Measurements from ENCODE around the gene THSD4.

THSD4 gene

GRCh38 chr15:71215126-71215894, 100.0 kb downstream of the THSD4 start:
- no peak overlapping the region for H3K4me3 ChIP-seq (ENCODE audit: insufficient read depth, low read depth, low read length, poor library complexity, severe bottlenecking)
- no peak overlapping the region for H3K27ac ChIP-seq (ENCODE audit: insufficient read depth, low read length, poor library complexity, severe bottlenecking)
- H3K36me3 ChIP-seq (ENCODE audit: control insufficient read depth, insufficient read depth, low read length), result no peaks in the 10 kb centered on the region
- no peaks in the 10 kb centered on the region for H3K9me3 ChIP-seq (ENCODE audit: control insufficient read depth, low read length)
- DNase-seq, result no peak
- H3K27me3 ChIP-seq (replicated peaks; ENCODE audit: control insufficient read depth, insufficient read depth, low read length, poor library complexity, severe bottlenecking), result no peaks in the 10 kb centered on the region
- H3K4me1 ChIP-seq (ENCODE audit: control insufficient read depth, insufficient read depth, low read length, poor library complexity, severe bottlenecking), result no peaks in the 10 kb centered on the region

GRCh38 chr15:71218272-71218805, 103.1 kb downstream of the THSD4 start:
- no peak for DNase-seq
- H3K9me3 ChIP-seq (ENCODE audit: control insufficient read depth, low read length), result no peaks in the 10 kb centered on the region
- no peaks in the 10 kb centered on the region for H3K27me3 ChIP-seq (replicated peaks; ENCODE audit: control insufficient read depth, insufficient read depth, low read length, poor library complexity, severe bottlenecking)
- H3K4me1 ChIP-seq (ENCODE audit: control insufficient read depth, insufficient read depth, low read length, poor library complexity, severe bottlenecking), result no peaks in the 10 kb centered on the region
- no peak overlapping the region for H3K4me3 ChIP-seq (ENCODE audit: insufficient read depth, low read depth, low read length, poor library complexity, severe bottlenecking)
- H3K27ac ChIP-seq (ENCODE audit: insufficient read depth, low read length, poor library complexity, severe bottlenecking), result no peak overlapping the region
- H3K36me3 ChIP-seq (ENCODE audit: control insufficient read depth, insufficient read depth, low read length), result no peaks in the 10 kb centered on the region

- Histone ChIP-seq H3K36me3 (ENCODE audit: control insufficient read depth, insufficient read depth, low read length) (no peaks in the 10 kb centered on the region), H3K4me1 (ENCODE audit: control insufficient read depth, insufficient read depth, low read length, poor library complexity, severe bottlenecking) (no peaks in the 10 kb centered on the region), H3K27me3 (replicated peaks; ENCODE audit: control insufficient read depth, insufficient read depth, low read length, poor library complexity, severe bottlenecking) (no peaks in the 10 kb centered on the region), H3K9me3 (ENCODE audit: control insufficient read depth, low read length) (no peaks in the 10 kb centered on the region), H3K4me3 (ENCODE audit: insufficient read depth, low read depth, low read length, poor library complexity, severe bottlenecking) (no peak overlapping the region), H3K27ac (ENCODE audit: insufficient read depth, low read length, poor library complexity, severe bottlenecking) (no peak overlapping the region)
- no peak for DNase-seq
These were observed 103.8 kb downstream of the THSD4 start for GRCh38 chr15:71219101-71219500.

- Histone ChIP-seq H3K9me3 (ENCODE audit: control insufficient read depth, low read length) (no peaks in the 10 kb centered on the region), H3K36me3 (ENCODE audit: control insufficient read depth, insufficient read depth, low read length) (no peaks in the 10 kb centered on the region), H3K27ac (ENCODE audit: insufficient read depth, low read length, poor library complexity, severe bottlenecking) (no peak overlapping the region), H3K27me3 (replicated peaks; ENCODE audit: control insufficient read depth, insufficient read depth, low read length, poor library complexity, severe bottlenecking) (no peaks in the 10 kb centered on the region), H3K4me3 (ENCODE audit: insufficient read depth, low read depth, low read length, poor library complexity, severe bottlenecking) (no peak overlapping the region), H3K4me1 (ENCODE audit: control insufficient read depth, insufficient read depth, low read length, poor library complexity, severe bottlenecking) (no peaks in the 10 kb centered on the region)
- DNase-seq, result no peak
These were observed 104.4 kb downstream of the THSD4 start for GRCh38 chr15:71219645-71220044.

GRCh38 chr15:71220828-71221227, 105.6 kb downstream of the THSD4 start:
- H3K36me3 ChIP-seq (ENCODE audit: control insufficient read depth, insufficient read depth, low read length), result no peaks in the 10 kb centered on the region
- H3K27ac ChIP-seq (ENCODE audit: insufficient read depth, low read length, poor library complexity, severe bottlenecking), result no peak overlapping the region
- H3K9me3 ChIP-seq (ENCODE audit: control insufficient read depth, low read length), result no peaks in the 10 kb centered on the region
- no peak for DNase-seq
- H3K27me3 ChIP-seq (replicated peaks; ENCODE audit: control insufficient read depth, insufficient read depth, low read length, poor library complexity, severe bottlenecking), result no peaks in the 10 kb centered on the region
- no peak overlapping the region for H3K4me3 ChIP-seq (ENCODE audit: insufficient read depth, low read depth, low read length, poor library complexity, severe bottlenecking)
- H3K4me1 ChIP-seq (ENCODE audit: control insufficient read depth, insufficient read depth, low read length, poor library complexity, severe bottlenecking), result no peaks in the 10 kb centered on the region

- no peak for DNase-seq
These were observed 106.1 kb downstream of the THSD4 start for GRCh38 chr15:71221417-71221816.

GRCh38 chr15:71223516-71223915, 108.2 kb downstream of the THSD4 start:
- no peaks in the 10 kb centered on the region for H3K36me3 ChIP-seq (ENCODE audit: control insufficient read depth, insufficient read depth, low read length)
- no peak overlapping the region for H3K27ac ChIP-seq (ENCODE audit: insufficient read depth, low read length, poor library complexity, severe bottlenecking)
- H3K4me3 ChIP-seq (ENCODE audit: insufficient read depth, low read depth, low read length, poor library complexity, severe bottlenecking), result no peak overlapping the region
- DNase-seq, result no peak
- H3K9me3 ChIP-seq (ENCODE audit: control insufficient read depth, low read length), result no peaks in the 10 kb centered on the region
- H3K27me3 ChIP-seq (replicated peaks; ENCODE audit: control insufficient read depth, insufficient read depth, low read length, poor library complexity, severe bottlenecking), result no peaks in the 10 kb centered on the region
- H3K4me1 ChIP-seq (ENCODE audit: control insufficient read depth, insufficient read depth, low read length, poor library complexity, severe bottlenecking), result no peaks in the 10 kb centered on the region

More at GRCh38 chr15:71221417-71221816, 106.1 kb downstream of the THSD4 start:
- Histone ChIP-seq H3K4me1 (ENCODE audit: control insufficient read depth, insufficient read depth, low read length, poor library complexity, severe bottlenecking) (no peaks in the 10 kb centered on the region), H3K27me3 (replicated peaks; ENCODE audit: control insufficient read depth, insufficient read depth, low read length, poor library complexity, severe bottlenecking) (no peaks in the 10 kb centered on the region), H3K4me3 (ENCODE audit: insufficient read depth, low read depth, low read length, poor library complexity, severe bottlenecking) (no peak overlapping the region), H3K27ac (ENCODE audit: insufficient read depth, low read length, poor library complexity, severe bottlenecking) (no peak overlapping the region), H3K36me3 (ENCODE audit: control insufficient read depth, insufficient read depth, low read length) (no peaks in the 10 kb centered on the region), H3K9me3 (ENCODE audit: control insufficient read depth, low read length) (no peaks in the 10 kb centered on the region)

- no peak for DNase-seq
- Histone ChIP-seq H3K4me1 (ENCODE audit: control insufficient read depth, insufficient read depth, low read length, poor library complexity, severe bottlenecking) (no peaks in the 10 kb centered on the region), H3K4me3 (ENCODE audit: insufficient read depth, low read depth, low read length, poor library complexity, severe bottlenecking) (no peak overlapping the region), H3K36me3 (ENCODE audit: control insufficient read depth, insufficient read depth, low read length) (no peaks in the 10 kb centered on the region), H3K27ac (ENCODE audit: insufficient read depth, low read length, poor library complexity, severe bottlenecking) (no peak overlapping the region), H3K27me3 (replicated peaks; ENCODE audit: control insufficient read depth, insufficient read depth, low read length, poor library complexity, severe bottlenecking) (no peaks in the 10 kb centered on the region), H3K9me3 (ENCODE audit: control insufficient read depth, low read length) (no peaks in the 10 kb centered on the region)
These were observed 108.8 kb downstream of the THSD4 start for GRCh38 chr15:71224024-71224423.

- no peaks in the 10 kb centered on the region for H3K9me3 ChIP-seq (ENCODE audit: control insufficient read depth, low read length)
- no peak overlapping the region for H3K27ac ChIP-seq (ENCODE audit: insufficient read depth, low read length, poor library complexity, severe bottlenecking)
- no peaks in the 10 kb centered on the region for H3K4me1 ChIP-seq (ENCODE audit: control insufficient read depth, insufficient read depth, low read length, poor library complexity, severe bottlenecking)
- no peaks in the 10 kb centered on the region for H3K36me3 ChIP-seq (ENCODE audit: control insufficient read depth, insufficient read depth, low read length)
- H3K27me3 ChIP-seq (replicated peaks; ENCODE audit: control insufficient read depth, insufficient read depth, low read length, poor library complexity, severe bottlenecking), result no peaks in the 10 kb centered on the region
- no peak overlapping the region for H3K4me3 ChIP-seq (ENCODE audit: insufficient read depth, low read depth, low read length, poor library complexity, severe bottlenecking)
- no peak for DNase-seq
These were observed 110.6 kb downstream of the THSD4 start for GRCh38 chr15:71225851-71226250.

- no peak overlapping the region for H3K27ac ChIP-seq (ENCODE audit: insufficient read depth, low read length, poor library complexity, severe bottlenecking)
- DNase-seq, result no peak
- H3K36me3 ChIP-seq (ENCODE audit: control insufficient read depth, insufficient read depth, low read length), result no peaks in the 10 kb centered on the region
- H3K4me3 ChIP-seq (ENCODE audit: insufficient read depth, low read depth, low read length, poor library complexity, severe bottlenecking), result no peak overlapping the region
- H3K4me1 ChIP-seq (ENCODE audit: control insufficient read depth, insufficient read depth, low read length, poor library complexity, severe bottlenecking), result no peaks in the 10 kb centered on the region
- H3K27me3 ChIP-seq (replicated peaks; ENCODE audit: control insufficient read depth, insufficient read depth, low read length, poor library complexity, severe bottlenecking), result no peaks in the 10 kb centered on the region
- H3K9me3 ChIP-seq (ENCODE audit: control insufficient read depth, low read length), result no peaks in the 10 kb centered on the region
These were observed 111.5 kb downstream of the THSD4 start for GRCh38 chr15:71226536-71227455.

Data from effector memory CD4-positive, alpha-beta T cell (primary cell).